NCI-H226 (cell line): Measurements from ENCODE around the gene HYAL2.

Experiments used
- DNase-seq: peaks from one replicate; pipeline ENCODE4 v3.0.0-alpha.2; 2015

Gene HYAL2, protein sequence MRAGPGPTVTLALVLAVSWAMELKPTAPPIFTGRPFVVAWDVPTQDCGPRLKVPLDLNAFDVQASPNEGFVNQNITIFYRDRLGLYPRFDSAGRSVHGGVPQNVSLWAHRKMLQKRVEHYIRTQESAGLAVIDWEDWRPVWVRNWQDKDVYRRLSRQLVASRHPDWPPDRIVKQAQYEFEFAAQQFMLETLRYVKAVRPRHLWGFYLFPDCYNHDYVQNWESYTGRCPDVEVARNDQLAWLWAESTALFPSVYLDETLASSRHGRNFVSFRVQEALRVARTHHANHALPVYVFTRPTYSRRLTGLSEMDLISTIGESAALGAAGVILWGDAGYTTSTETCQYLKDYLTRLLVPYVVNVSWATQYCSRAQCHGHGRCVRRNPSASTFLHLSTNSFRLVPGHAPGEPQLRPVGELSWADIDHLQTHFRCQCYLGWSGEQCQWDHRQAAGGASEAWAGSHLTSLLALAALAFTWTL

DNA sequence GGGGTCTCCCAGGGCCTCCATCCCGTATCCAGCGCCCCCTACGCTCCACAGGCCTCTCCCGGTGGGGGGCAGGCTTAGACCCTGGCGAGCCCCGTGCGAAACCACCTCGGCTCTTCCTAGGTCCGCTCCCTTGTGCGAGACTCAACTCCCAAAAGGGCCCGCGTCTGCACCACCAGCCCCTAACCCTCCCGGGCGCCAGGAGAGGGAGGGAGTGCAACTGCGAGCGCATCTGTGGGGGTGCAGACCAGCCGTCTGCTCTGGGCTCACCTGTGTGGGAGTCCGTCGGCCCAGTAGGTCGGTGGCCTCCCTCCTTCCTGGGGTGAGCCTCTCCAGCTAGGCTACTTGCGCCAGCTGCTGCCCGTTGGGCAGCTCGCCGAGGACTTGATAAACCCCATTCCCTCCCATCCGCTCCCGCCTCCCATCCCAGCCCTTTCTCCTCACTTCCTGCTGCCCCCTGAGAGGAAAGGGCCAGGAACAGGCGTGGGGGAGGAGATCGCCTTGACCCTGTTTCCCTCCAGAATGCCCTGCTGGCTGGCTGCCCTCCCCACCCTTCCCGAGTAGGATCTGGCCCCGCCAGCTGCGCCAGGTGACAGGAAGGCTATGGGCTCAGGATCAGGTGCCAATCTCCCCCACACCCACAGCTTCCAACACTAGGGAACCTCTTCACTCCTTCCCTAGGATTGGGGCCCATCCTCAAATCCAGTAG lies at the start of gene HYAL2:
Gene HYAL2 (minus strand): TSS at position 360 of the 706 bp plus-strand sequence. CDS start 2,256 bp downstream, outside the sequence.
- DNase-seq = no peak

DNA sequence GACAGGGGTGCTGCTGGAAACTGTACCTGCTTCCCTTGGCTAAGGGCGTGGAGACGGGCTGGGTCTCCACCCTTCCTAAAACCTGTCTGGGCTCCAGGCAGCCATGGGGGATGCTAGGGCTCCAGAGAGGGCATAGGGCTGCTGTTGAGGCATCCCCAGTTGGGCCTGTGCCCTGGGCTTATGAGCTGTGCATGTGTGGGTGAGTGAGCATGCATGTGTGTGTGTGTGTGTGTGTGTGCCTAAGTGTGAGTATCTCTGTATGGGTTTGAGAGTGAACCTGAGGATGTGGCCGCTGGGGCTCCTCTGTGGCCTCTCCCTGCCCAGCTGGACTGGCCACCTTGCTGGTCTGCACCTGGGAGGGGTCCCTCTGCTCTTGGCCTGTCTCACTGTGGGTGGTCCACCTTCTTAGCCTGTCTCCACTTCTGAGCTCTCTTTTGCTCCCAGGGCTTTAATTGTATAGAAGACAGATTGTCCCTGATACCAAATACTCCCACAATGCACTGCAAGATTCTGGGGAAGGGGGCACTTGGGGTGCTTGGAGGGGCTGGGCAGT lies 48.7 kb upstream of the HYAL2 start:
- DNase-seq = no peak

DNA sequence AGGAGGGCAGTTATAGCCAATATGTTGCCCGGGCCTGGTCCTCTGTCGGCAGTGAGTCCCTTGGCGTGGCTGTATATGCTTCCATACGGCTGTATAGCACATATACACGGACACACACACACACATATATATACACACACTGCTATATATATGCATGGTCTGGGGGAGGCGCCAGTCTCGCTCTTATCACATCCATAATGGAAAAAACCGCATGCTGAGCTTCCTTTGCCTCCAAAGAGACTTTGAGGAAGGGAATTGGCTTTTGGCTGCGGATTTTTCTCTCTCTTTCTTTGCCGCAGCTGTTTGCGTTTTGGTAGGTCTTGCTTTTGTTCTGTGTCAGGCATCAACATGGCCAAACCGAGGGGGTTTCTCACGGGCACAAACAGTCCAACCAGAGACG lies 48.0 kb upstream of the HYAL2 start:
- DNase-seq = no peak

DNA sequence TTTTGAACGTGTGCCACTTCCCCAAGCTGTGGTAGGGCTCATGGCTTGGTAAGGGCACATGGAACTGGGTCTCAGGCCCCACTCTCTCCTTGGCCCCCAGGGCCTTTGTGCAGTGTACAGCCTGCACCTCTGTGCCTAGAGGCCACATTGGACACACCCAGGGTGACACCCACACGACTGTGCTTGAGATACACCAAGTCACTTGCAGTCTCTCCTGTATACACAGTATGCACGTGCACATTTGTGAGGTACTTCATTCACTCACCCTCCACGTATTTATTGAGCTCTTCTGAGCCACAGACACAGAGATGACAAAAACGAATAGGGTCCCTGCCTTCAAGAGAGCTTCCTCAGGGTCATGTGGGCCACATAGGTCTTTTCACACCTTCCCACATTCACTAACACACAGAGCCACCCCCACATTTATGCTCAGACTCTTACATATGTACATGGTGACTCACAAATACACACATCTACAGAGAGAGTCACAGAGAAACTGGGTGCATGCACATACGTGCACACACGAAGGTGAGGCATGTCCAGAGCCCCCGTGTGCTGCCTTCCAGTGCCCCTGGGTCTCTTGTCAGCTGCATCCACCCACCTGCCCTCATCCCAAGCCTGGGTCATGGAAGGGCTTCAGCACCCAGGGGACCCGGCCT lies 46.6 kb upstream of the HYAL2 start:
- DNase-seq = no peak

DNA sequence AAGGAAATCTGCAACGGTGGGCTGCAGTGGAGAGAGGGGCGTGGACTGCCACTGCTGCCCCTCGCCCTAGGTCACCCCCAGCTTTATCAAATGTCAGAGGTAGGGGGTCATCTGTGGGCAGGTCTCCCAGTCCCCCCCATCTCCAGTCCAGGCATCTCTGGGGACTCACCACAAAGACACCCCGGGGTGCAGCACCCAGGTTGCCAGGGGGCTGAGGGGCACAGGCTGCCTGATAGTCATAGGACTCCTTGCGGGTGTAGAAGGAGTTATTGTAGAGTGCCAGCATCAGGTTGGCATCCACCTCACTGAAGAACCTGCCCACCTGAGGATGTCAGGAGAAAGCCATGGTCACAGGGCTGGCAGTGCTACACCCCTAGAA lies 43.3 kb upstream of the HYAL2 start:
- no peak for DNase-seq

DNA sequence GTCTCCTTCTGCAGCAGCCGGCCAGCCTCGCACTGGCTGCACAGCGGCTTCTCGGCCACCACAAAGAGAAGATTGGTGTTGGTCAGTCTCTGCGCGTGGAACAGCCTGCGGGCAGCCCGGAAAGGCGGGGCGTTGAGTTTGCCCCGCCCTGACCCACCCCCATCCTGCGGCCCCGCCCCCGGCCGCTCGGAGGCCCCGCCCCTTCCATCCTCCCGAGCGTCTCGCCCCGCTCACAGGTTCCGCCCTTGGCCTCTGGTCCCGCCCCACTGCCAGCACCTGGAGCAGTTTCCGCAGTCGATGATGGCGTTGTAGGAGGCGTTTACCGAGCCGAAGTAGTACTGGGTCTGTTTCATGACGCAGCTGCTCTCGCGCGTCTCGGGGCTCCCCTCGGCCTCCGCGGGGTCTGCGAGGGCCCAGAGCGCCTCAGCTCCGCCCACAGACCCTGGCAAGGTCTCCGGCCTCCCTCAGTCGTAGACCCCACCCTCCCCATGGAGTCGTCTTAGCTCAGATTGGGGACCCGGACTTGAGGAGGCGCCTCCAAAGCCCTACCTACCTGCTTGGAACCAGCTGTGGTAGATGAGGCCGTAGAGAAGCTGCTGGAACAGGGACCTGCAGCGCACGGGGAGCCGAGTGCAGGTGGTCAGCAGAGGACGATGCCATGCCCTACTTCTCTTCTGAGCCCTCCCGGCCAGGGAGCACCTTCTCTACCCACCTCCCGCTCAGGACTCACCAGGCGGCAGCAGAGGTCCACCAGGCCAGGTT lies 42.7 kb upstream of the HYAL2 start:
- peak; percentile 66 for DNase-seq

DNA sequence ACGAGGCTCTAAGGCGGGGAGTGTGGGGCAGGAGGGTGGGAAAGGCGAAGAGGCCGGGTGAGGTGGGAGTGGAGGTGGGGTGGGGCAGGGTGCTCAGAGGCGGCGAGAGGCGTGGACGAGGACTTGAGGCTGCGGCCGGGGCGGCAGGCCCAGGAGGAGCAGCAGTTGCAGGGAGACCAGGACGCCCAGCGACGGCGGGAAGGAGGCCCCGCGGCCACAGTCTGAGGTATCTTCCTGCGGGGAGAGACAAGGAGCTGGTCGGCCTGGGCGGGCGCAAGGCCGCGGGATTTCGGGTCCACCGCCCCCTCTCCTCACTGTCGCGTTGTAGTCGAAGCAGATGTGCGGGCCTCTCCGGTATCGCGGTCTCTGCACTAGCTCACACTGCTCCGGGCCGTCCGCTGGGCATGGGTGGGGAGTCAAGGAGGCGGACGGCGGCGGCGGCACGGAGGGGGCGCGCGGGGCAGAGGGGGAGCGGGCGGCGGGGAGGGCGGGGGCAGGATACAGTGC lies 42.1 kb upstream of the HYAL2 start:
- no peak for DNase-seq

DNA sequence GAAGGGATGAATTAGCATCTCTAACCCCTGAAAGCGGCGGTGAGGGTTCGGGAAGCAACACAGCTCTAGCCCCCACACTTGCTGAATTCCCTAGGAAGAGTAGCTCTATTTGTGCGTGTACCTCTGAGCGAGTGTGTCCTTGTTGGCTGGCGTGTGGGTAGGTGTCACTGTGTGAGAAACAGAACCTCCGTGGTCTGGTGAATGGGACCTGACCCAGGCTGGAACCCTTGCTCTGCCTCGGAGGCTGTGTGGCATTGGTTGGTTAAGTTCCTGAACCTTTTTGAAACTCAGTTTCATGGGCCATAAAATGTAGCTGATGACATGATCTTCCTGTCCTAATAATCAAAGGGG lies 37.2 kb upstream of the HYAL2 start:
- no peak for DNase-seq

DNA sequence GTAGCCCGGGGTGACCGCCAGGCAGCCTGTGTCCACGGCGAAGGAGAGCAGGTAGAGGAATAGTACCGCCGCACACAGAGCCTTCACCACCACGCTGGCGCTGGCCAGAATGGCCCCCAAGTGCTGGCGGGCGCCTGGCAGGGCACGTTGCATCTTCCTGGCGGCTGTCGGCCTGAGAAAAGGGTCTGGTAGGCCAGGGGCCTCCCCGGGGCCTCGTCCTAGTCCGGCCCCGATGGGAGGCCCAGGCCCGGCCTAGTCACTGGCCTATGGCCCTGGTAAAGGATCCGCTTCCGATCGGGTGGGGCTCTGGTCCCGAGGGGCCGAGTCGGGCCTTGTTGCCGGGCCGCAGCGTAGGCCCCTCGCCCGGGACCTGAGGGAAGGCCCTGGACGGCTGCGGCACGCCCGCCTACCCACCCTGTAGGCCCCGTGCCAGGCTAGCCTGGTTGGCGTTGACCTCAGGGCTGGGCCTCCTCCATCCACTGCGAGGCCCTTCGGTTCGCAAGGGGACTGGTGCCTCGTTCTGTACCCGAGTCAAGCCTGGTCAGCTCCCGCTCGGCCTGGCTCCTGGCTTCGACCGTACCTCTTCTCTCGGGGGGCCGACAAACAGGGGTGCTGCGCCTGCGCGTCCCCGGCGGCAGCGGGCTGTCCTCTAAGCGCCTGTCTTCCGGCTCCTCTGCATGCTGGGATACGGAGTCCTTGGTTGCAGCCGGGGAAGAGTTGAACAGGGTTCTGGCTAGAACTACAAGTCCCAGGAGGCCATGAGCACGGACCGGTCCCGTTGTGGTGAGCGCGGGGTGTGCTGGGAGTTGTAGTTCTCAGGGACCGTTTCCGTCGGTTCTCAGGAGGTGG lies 36.6 kb upstream of the HYAL2 start, which contains the start of gene TMEM115:
Gene TMEM115 (minus strand): TSS at position 611 of the 849 bp plus-strand sequence. CDS start 458 bp downstream, at position 153.
- peak; percentile 91 for DNase-seq

DNA sequence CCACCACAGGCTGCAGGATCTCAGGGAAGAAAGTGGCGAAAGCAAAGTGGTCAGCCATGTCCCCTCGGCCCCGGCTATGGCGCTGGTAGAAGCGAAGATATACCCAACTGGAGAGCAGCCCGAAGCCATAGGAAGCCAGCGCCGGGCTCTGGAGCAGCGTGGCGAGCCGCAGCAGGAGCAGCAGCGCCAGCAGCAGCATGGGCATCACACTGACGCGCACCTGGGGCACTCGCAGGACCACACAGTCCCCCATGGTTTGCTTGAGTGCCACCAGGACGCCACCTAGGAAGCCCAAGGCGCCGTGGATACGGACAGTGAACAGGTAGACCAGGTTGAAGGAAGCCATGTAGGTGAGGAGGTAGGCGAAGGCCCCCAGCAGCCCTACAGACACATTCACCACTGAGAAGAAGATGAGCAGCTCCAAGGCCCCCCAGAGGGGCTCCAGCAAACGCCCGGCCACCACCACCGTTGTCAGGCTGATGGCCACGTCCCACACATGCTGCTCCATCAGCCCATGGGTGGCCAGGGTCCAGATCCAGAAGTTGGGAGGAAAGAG lies 35.9 kb upstream of the HYAL2 start:
- no peak for DNase-seq

DNA sequence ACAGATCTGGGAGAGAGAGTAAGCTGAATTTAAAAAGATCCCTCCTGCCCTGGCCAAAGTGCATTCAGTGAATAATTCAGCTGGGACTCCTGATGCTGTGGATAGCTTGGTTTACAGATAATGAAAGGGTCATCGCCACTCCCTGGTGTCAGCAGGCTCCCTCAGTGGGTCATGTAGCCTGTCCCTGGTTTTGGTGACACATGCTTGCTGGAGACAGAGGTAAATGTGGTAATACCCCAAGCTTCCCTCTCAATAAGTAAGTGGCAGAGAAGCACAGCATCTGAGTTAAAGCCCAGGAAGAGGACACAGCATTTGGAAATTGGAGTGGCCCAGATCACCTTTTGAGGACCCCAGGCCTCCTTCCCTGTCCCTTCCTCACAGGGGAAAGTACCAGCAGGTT lies 34.9 kb upstream of the HYAL2 start:
- DNase-seq = no peak

DNA sequence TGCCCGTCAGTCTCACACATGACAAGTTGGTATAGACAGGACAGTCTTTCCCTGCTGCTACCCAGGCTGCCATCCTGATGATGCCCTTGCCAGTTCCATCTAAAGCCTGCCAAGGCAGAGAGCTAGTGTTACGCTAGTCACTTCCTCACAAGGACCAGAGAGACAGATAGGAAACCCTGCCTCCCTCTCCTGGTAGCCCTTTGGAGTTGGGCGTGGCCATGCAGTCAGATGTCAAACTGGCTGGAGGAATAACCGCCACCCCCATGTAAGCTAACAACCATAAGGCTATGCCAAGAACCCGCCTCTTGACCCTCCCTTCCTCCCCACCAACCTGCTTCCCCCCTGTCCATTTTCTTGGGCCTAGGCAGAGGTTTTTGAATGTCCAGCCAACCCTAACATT lies 34.0 kb upstream of the HYAL2 start:
- no peak for DNase-seq

DNA sequence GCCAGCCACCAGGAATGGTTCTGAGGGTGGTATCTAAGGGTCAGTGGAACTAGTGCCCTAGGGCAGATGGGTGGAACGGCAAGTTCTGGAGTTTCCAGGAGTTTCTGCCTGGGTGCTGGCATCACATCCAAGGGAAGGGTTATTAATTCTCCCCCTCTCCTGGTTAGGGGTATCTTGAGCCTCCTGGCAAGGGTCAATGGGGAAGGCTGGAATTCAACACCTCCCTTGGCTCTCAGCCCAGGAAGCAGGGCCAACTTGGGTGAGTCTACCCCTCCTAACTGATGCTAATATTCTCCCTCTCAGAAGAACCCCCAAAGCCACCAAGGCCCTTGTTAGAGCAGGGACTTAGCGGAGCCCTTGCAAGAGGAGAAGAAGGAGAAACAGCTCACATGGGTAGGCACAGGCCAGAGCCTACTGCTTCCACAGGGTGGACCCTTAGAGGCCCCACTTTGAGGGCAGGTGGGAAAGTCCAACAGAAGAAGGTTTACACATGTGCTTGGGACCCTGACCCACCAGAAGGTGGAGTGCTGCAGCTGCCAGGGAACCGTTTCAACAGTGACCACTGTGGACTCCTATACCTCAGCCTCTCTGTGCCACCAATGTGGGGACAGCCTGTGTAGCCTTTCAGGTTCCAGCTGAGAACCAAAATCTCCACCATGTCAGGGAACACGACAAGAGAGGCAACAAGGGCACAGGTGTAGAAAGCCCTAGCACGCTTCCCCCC lies 33.4 kb upstream of the HYAL2 start:
- no peak for DNase-seq

DNA sequence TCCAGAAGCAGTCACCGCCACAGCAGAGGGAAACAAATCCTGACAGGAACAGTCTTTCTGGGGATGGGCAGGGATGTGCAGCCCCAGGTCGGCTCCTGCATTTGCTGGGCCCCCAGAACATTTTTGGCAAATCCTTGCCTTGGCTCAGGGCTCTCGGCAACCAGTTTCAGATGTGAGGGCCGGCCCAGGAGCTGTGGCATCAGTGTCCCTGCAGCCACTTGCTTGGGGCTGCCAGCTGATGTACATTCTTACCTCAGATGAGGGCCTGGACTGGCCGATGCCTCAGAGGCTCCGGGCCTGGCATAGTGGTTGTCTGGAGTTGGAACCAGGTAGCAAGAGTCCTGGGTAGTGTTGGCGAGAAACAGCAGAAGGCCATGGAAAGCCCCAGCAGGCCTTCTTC lies 32.3 kb upstream of the HYAL2 start:
- no peak for DNase-seq

DNA sequence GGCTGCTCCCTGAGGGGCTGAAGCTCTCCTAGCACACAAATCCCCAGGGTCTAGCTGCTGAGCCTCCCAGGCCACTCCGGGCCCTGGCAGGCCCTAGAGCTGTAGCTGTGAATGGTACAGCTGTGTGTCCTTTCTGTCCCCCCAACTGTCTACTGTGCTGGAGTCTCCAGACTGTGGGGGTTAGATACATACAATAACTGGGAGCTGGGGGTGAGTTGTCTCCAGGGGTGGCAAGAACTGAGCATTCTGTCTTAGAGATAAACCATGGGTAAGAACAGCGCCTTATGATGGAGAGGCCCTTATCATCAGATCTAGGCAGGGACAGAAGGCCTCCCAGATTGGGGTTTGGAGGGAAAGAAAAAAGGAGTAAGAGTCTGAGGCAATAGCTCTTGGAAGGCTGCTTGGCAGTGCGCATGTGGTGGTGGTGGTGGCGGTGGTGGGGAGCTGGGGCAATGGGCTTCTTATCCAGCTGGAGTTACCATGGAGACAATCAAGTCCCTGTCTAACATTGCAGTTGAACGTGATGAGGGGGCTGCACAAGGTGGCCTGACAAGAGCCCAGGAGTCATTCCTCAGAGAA lies 31.7 kb upstream of the HYAL2 start:
- no peak for DNase-seq

DNA sequence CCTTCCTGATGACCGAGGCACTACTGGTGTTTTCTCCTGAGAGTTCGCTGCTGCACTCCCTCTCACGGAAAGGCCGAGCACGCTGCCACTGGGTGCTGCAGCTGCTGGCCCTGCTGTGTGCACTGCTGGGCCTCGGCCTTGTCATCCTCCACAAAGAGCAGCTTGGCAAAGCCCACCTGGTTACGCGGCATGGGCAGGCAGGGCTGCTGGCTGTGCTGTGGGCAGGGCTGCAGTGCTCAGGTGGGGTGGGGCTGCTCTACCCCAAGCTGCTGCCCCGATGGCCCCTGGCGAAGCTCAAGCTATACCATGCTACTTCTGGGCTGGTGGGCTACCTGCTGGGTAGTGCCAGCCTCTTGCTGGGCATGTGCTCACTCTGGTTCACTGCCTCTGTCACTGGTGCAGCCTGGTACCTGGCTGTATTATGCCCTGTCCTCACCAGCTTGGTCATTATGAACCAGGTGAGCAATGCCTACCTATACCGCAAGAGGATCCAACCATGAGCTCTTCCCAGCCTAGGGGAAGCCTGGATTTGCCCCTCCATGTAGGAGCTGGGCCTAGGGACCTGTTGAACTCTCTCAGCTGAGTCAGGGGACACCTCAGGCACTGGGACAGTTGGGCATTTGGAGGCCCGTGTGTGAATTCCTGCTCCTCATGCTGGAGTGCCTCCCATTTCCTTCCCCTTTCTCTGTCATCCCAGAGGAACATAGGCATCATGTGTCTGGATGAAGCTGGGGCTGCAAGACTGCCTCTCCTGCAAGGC lies 30.9 kb upstream of the HYAL2 start:
- no peak for DNase-seq

DNA sequence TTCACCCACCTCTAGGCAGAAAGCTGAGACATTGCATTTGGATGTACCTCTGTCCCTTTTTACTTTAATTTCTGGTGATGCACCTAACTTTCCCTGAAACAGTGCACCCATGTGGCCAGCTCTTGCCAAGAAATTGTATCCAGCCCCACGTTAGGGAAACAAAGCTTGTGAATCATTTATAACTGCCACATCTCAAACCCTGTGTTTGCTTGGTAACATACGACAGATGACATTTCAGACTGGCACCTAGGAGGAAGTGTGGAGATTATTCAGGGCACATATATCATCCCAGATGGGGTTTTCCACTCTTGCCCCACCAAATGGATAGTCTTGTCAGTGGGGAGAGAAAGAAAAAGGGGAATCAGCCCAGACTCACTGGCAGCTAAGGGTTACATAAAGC lies 30.2 kb upstream of the HYAL2 start:
- no peak for DNase-seq

DNA sequence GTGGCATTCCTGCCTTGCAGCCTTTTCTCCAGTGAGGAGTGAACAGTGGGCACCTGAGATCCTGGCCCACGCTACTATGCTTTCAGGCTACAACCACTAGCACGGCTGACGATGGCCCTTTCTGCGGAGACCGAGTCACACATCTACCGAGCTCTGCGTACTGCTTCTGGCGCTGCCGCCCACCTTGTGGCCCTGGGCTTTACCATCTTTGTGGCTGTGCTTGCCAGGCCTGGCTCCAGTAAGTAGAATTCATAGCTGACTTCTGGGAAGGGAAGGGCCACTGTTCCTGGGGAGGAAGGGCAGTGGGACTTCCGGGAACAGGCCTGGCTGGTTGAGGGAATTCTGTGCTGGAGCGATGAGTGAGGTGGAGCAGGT lies 28.8 kb upstream of the HYAL2 start:
- DNase-seq = no peak
